ENCODE data around the gene ZNF780B.

DNA sequence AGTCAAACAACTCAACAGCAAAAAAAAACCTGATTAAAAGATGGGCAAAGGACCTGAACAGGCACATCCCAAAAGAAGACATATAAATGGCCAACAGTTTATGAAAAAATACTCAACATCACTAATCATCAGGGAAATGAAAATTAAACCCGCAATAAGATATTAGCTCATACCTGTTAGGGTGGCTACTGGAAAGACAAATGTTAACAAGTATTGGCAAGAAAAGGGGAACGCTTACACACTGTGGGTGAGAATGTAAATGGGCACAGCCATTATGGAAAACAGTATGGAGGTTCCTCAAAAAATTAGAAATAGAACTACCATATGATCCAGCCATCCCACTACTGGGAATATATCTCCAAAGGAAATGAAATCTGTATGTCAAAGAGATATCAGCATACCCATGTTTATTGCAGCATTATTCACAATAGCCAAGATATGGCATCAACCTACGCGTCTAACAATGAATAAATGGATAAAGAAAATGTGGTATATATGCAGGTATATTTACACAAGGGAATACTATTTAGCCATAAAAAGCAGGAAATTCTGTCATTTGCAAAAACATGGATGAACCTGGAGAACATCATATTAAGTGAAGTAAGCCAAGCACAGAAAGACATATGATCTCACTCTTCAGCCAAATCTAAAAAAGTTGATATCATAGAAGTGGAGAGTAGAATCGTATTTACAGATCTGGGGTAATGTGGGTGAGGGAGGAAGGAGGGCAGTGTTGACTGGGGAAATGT, 32.4 kb upstream of the ZNF780B start:
- TF ChIP-seq, protein P1, sequence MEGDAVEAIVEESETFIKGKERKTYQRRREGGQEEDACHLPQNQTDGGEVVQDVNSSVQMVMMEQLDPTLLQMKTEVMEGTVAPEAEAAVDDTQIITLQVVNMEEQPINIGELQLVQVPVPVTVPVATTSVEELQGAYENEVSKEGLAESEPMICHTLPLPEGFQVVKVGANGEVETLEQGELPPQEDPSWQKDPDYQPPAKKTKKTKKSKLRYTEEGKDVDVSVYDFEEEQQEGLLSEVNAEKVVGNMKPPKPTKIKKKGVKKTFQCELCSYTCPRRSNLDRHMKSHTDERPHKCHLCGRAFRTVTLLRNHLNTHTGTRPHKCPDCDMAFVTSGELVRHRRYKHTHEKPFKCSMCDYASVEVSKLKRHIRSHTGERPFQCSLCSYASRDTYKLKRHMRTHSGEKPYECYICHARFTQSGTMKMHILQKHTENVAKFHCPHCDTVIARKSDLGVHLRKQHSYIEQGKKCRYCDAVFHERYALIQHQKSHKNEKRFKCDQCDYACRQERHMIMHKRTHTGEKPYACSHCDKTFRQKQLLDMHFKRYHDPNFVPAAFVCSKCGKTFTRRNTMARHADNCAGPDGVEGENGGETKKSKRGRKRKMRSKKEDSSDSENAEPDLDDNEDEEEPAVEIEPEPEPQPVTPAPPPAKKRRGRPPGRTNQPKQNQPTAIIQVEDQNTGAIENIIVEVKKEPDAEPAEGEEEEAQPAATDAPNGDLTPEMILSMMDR (IDR thresholded peaks at IDR 0.05; ENCODE audit: low read length) = no peak
- TF ChIP-seq EZH2phosphoT487 (IDR thresholded peaks at IDR 0.05; ENCODE audit: low read length) = no peak
- TF ChIP-seq EZH2 (optimal IDR thresholded peaks at IDR 0.05; ENCODE audit: low read depth, low read length) = no peak
